ENCODE data around the gene C10orf90.

C10orf90 gene

GRCh38 chr10:126425489-126426065 is 244.9 kb downstream of the C10orf90 start:
- DNase-seq (ENCODE audit: low read depth), result no peak

- no peak for DNase-seq (ENCODE audit: low read depth)
Measured at GRCh38 chr10:126425032-126425431, 245.5 kb downstream of the C10orf90 start.

- no peak for DNase-seq (ENCODE audit: low read depth)
Measured at GRCh38 chr10:126423732-126424491, 246.6 kb downstream of the C10orf90 start.

GRCh38 chr10:126422567-126422966 is 247.9 kb downstream of the C10orf90 start:
- DNase-seq (ENCODE audit: low read depth), result no peak

- no peak for DNase-seq (ENCODE audit: low read depth)
Measured at GRCh38 chr10:126421756-126422256, 248.7 kb downstream of the C10orf90 start.

GRCh38 chr10:126420567-126421300 is 249.8 kb downstream of the C10orf90 start:
- no peak for DNase-seq (ENCODE audit: low read depth)

GRCh38 chr10:126417220-126417825 is 253.2 kb downstream of the C10orf90 start:
- DNase-seq (ENCODE audit: low read depth), result no peak

GRCh38 chr10:126409821-126410220 is 260.7 kb downstream of the C10orf90 start:
- no peak for DNase-seq (ENCODE audit: low read depth)

- DNase-seq (ENCODE audit: low read depth), result no peak
Measured at GRCh38 chr10:126408953-126409641, 261.4 kb downstream of the C10orf90 start.

GRCh38 chr10:126407831-126408230 is 262.7 kb downstream of the C10orf90 start:
- no peak for DNase-seq (ENCODE audit: low read depth)

GRCh38 chr10:126405239-126405775 is 265.2 kb downstream of the C10orf90 start:
- no peak for DNase-seq (ENCODE audit: low read depth)

- no peak for DNase-seq (ENCODE audit: low read depth)
Measured at GRCh38 chr10:126402721-126403695, 267.5 kb downstream of the C10orf90 start.

- no peak for DNase-seq (ENCODE audit: low read depth)
Measured at GRCh38 chr10:126400641-126401040, 269.9 kb downstream of the C10orf90 start.

GRCh38 chr10:126398924-126399323 is 271.6 kb downstream of the C10orf90 start:
- DNase-seq (ENCODE audit: low read depth), result no peak

GRCh38 chr10:126398383-126398743 is 272.1 kb downstream of the C10orf90 start:
- DNase-seq (ENCODE audit: low read depth), result no peak

- DNase-seq (ENCODE audit: low read depth), result no peak
Measured at GRCh38 chr10:126397640-126398382, 272.7 kb downstream of the C10orf90 start.

- no peak for DNase-seq (ENCODE audit: low read depth)
Measured at GRCh38 chr10:126397156-126397555, 273.3 kb downstream of the C10orf90 start.

- DNase-seq (ENCODE audit: low read depth), result no peak
Measured at GRCh38 chr10:126394948-126395347, 275.5 kb downstream of the C10orf90 start.

GRCh38 chr10:126393076-126393475 is 277.4 kb downstream of the C10orf90 start:
- DNase-seq (ENCODE audit: low read depth), result no peak

- no peak for DNase-seq (ENCODE audit: low read depth)
Measured at GRCh38 chr10:126392469-126392868, 278.0 kb downstream of the C10orf90 start.
